ENCODE data around the gene SKIC3. TPM values are rescaled to one million over a fixed set of nuclear protein-coding genes. Genes with fewer than 3 reads are reported as not detected.
A peak's percentile ranks its signal among the peaks of the same experiment; 100 is the strongest.

Gene SKIC3
- total RNA-seq: 62.0 TPM
- long read RNA-seq, full-length matches to known transcripts: 20 of 40 reads
- long read RNA-seq, partial matches to known transcripts: 20 of 40 reads
- long read RNA-seq, other reads (novel, unspliced or antisense): 0 of 40 reads

GRCh38 chr5:95554647-95555548 lies at the start of gene SKIC3, which contains the start of gene ARSK:
SKIC3 (minus strand) TSS chr5:95554977; CDS start chr5:95547150, 7,827 bp downstream.
ARSK (plus strand) TSS chr5:95555101; CDS start chr5:95555279, 178 bp downstream.
- H3K9me3 ChIP-seq (replicated peaks): no peaks in the 10 kb centered on the region
- peaks cover 43% of the 10 kb centered on the region for H3K4me1 ChIP-seq
- peak within 1 kb of the TSS; percentile 76 for H3K4me3 ChIP-seq
- no peaks in the 10 kb centered on the region for H3K27me3 ChIP-seq (ENCODE audit: low read depth)
- intact Hi-C loops (cut with micrococcal nuclease): no loop called here
- DNase-seq: peak; percentile 93
- H3K27ac ChIP-seq (replicated peaks): peak within 1 kb of the TSS; percentile 87
- H3K36me3 ChIP-seq: peaks cover 4% of the 10 kb centered on the region
- TF ChIP-seq CTCF (IDR thresholded peaks at IDR 0.05; ENCODE audit: borderline replicate concordance): peak; percentile 57

- TF ChIP-seq CTCF (IDR thresholded peaks at IDR 0.05; ENCODE audit: borderline replicate concordance): no peak
Measured at GRCh38 chr5:95600557-95600956, 45.8 kb upstream of the SKIC3 start.

GRCh38 chr5:95599252-95599651 lies 44.5 kb upstream of the SKIC3 start:
- intact Hi-C loops (cut with micrococcal nuclease): no loop called here
- Histone ChIP-seq H3K36me3 (peaks cover 19% of the 10 kb centered on the region), H3K27ac (replicated peaks) (no peak overlapping the region), H3K9me3 (replicated peaks) (no peaks in the 10 kb centered on the region), H3K4me3 (no peak overlapping the region), H3K27me3 (ENCODE audit: low read depth) (no peaks in the 10 kb centered on the region), H3K4me1 (peaks cover 8% of the 10 kb centered on the region)
- no peak for DNase-seq
- TF ChIP-seq CTCF (IDR thresholded peaks at IDR 0.05; ENCODE audit: borderline replicate concordance): no peak

More at GRCh38 chr5:95600557-95600956, 45.8 kb upstream of the SKIC3 start:
- DNase-seq: no peak
- peaks cover 8% of the 10 kb centered on the region for H3K4me1 ChIP-seq
- H3K9me3 ChIP-seq (replicated peaks): no peaks in the 10 kb centered on the region
- H3K4me3 ChIP-seq: no peak overlapping the region
- H3K27ac ChIP-seq (replicated peaks): no peak overlapping the region
- H3K36me3 ChIP-seq: peaks cover 21% of the 10 kb centered on the region
- intact Hi-C loops (cut with micrococcal nuclease): no loop called here
- no peaks in the 10 kb centered on the region for H3K27me3 ChIP-seq (ENCODE audit: low read depth)

- intact Hi-C loops (cut with micrococcal nuclease): no loop called here
- no peak for TF ChIP-seq CTCF (IDR thresholded peaks at IDR 0.05; ENCODE audit: borderline replicate concordance)
- Histone ChIP-seq H3K36me3 (no peaks in the 10 kb centered on the region), H3K4me3 (no peak overlapping the region), H3K4me1 (peaks cover 8% of the 10 kb centered on the region), H3K9me3 (replicated peaks) (no peaks in the 10 kb centered on the region), H3K27ac (replicated peaks) (peak overlapping the region; percentile 21), H3K27me3 (ENCODE audit: low read depth) (no peaks in the 10 kb centered on the region)
- no peak for DNase-seq
Measured at GRCh38 chr5:95595289-95595931, 40.6 kb upstream of the SKIC3 start.

- Histone ChIP-seq H3K4me3 (no peak overlapping the region), H3K27ac (replicated peaks) (no peak overlapping the region), H3K4me1 (peaks cover 5% of the 10 kb centered on the region), H3K36me3 (no peaks in the 10 kb centered on the region), H3K27me3 (ENCODE audit: low read depth) (no peaks in the 10 kb centered on the region), H3K9me3 (replicated peaks) (no peaks in the 10 kb centered on the region)
- no peak for DNase-seq
- TF ChIP-seq CTCF (IDR thresholded peaks at IDR 0.05; ENCODE audit: borderline replicate concordance): no peak
- intact Hi-C loops (cut with micrococcal nuclease): no loop called here
Measured at GRCh38 chr5:95591490-95591901, 36.7 kb upstream of the SKIC3 start.
